Stimulated activated CD8-positive, alpha-beta memory T cell treated with anti-CD3 and anti-CD28 coated beads, Interleukin-15, amount 100 ng/mL, for 1 hour (primary cell): ENCODE data around the gene TYMS.
"Not testable (repeated sequence)": the region's sequence is repeated elsewhere in the genome, so short reads cannot be mapped to it uniquely, and the experiment has no call there.

ENCODE experiments used
- DNase-seq: peaks from one replicate; pipeline ENCODE4 v3.0.0-alpha.2; 2020; ENCODE audit warnings: low read depth

TYMS gene

GRCh38 chr18:678482-679182 lies 21.2 kb downstream of the TYMS start:
- DNase-seq: no peak

- no peak for DNase-seq
Measured at GRCh38 chr18:679516-679915, 22.1 kb downstream of the TYMS start.

GRCh38 chr18:680392-680791 lies 22.9 kb downstream of the TYMS start:
- no peak for DNase-seq

- no peak for DNase-seq
Measured at GRCh38 chr18:681985-682384, 24.5 kb downstream of the TYMS start.

- DNase-seq: not testable (repeated sequence)
Measured at GRCh38 chr18:682416-682815, 25.0 kb downstream of the TYMS start.

- no peak for DNase-seq
Measured at GRCh38 chr18:682833-683232, 25.4 kb downstream of the TYMS start.

- DNase-seq: no peak
Measured at GRCh38 chr18:683531-683930, 26.1 kb downstream of the TYMS start.

- DNase-seq: no peak
Measured at GRCh38 chr18:685438-685837, 28.0 kb downstream of the TYMS start.

GRCh38 chr18:686339-687111 lies 29.1 kb downstream of the TYMS start:
- no peak for DNase-seq

- no peak for DNase-seq
Measured at GRCh38 chr18:688323-688722, 30.9 kb downstream of the TYMS start.

- DNase-seq: no peak
Measured at GRCh38 chr18:692824-693223, 35.4 kb downstream of the TYMS start.

- DNase-seq: no peak
Measured at GRCh38 chr18:693466-694187, 36.2 kb downstream of the TYMS start.

- no peak for DNase-seq
Measured at GRCh38 chr18:697012-697411, 39.6 kb downstream of the TYMS start.

- DNase-seq: no peak
Measured at GRCh38 chr18:697800-698199, 40.3 kb downstream of the TYMS start.

- DNase-seq: no peak
Measured at GRCh38 chr18:703213-703967, 45.9 kb downstream of the TYMS start.

- no peak for DNase-seq
Measured at GRCh38 chr18:706405-706804, 49.0 kb downstream of the TYMS start.

- no peak for DNase-seq
Measured at GRCh38 chr18:708096-708495, 50.6 kb downstream of the TYMS start.

- DNase-seq: no peak
Measured at GRCh38 chr18:709771-710170, 52.3 kb downstream of the TYMS start.

GRCh38 chr18:710418-711300 lies 53.2 kb downstream of the TYMS start:
- no peak for DNase-seq

GRCh38 chr18:711310-711656 lies 53.8 kb downstream of the TYMS start:
- no peak for DNase-seq

- DNase-seq: peak; percentile 44
Measured at GRCh38 chr18:711657-712400, 54.4 kb downstream of the TYMS start.
